ENCODE measurements around the gene C5.

- TF ChIP-seq POLR2A (IDR thresholded peaks at IDR 0.05; ENCODE audit: low read depth, low read length) = no peak
- no peak for TF ChIP-seq PAX5 (IDR thresholded peaks at IDR 0.05; ENCODE audit: insufficient read depth, low read length, severe bottlenecking)
- no peak for TF ChIP-seq POLR2AphosphoS5 (IDR thresholded peaks at IDR 0.05; ENCODE audit: low read depth, low read length)
Observed at GRCh38 chr9:121088576-121088975, 38.5 kb upstream of the C5 start.
